GM21526 (cell line): Measurements from ENCODE around the gene CHRM2.

Source experiments
- ATAC-seq: cut with Tn5 transposase; IDR thresholded peaks from one replicate; pipeline ENCODE4 v1.9.1; 2021; ENCODE audit warnings: moderate library complexity; ENCODE audit not compliant: unreplicated experiment, low FRiP score

CHRM2 gene

DNA sequence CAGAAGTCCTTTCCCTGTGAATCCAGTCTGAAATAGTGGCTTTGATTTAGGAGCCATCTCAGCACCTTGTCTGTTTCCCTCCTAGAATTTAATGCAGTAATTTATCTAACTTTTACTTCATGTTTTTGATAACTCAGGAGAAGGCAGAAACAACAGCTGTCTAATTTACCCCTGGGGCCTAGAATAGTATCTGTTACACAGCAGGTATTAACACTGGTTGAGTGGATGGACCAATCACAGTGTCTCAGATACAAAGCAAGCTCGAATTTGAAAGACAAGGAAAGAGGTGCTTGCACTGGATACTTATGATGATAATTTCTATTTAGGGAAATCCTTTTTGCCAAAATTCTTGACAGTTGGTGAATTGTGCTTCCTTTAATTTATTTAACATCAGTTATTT is 23.4 kb downstream of the CHRM2 start:
- no peak for ATAC-seq

DNA sequence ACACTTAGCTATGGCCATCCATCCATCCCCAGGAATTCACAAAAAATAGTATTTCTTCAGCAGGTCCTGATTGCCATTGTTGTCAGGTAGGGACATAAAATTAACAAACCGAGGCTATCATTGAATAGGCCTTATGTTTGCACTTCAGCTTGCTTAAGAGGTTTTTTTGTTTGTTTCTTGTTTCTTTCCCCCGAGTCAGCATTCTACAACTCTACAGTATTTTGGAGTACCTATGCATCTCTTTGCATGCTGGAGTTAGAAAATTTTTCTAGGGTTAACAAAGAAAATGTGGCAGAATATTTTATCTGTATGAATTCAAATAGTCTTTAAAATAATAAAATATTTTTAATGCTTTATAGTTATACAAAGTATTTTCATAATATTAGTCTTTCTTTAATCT is 26.3 kb downstream of the CHRM2 start:
- ATAC-seq = no peak

DNA sequence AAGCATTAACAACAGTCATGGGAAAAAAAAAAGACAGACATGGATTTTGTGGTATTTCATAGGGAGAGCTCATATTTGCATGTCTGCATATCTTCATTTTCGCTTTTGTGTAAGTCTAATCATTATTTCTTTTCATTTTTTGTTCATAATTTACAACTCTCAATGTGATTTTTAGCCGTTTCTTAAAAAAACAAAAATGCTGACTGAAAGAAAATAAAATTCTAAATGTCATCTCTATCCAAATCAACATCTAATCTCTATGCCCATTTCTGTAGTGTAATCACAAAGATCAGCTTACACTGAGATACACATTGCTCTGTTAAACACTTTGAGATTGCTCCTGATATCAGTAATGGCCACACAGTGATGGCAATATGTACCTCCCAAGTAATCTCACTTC is 29.2 kb downstream of the CHRM2 start:
- ATAC-seq = no peak

DNA sequence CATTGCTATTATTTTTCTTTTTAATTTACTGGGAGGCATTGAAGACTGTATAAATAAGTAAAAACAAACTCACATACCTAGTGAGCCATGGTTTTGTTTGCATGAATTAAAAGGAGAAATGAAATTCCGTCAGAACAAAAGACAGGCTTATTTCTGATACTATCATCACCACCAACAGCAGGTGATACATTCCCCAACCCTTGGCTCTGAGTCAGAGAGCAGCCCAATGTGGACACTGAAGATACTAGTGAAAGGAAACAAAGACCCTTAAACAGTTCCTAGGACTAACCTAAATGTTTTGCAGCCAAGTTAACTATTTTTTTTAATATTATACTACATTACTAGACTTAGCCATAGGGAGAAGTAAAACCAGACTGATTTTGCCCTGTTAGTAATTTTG is 31.6 kb downstream of the CHRM2 start:
- ATAC-seq = no peak

DNA sequence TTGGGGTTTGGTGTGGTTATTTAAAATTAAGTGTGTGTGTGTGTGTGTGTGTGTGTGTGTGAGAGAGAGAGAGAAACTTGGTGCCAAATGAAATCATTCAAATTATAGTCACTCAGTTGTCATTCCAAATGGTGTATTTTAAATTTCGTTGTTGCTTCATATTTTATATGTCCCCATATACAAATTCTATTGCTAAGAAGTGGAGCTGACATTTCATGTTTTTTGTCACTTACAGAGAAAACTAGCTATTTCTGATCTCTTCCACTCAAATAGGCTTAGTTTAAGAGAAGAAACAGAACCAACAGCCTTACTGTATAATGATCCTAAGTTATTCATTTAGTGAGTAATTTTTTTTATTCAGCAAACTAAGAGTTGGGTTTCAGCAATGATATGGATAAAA is 42.3 kb downstream of the CHRM2 start:
- ATAC-seq = no peak

DNA sequence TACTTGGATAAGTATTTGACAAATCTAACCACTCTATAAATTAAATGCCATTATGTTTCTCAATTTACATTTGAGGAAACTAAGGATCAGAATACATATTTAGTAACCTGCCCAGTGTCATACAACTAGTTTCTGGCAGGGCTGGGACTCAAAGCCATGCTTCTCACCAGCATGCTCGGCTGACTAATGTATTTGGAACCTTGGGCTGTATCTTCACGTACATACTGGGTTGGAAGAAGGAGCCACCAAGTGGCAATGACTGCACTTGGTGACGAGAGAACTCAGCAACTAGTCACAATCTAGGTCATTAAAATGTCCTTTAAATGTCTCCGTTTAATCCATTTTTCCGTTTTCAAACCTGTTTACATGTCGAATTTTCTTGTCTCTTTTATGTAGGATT is 42.9 kb downstream of the CHRM2 start:
- no peak for ATAC-seq

DNA sequence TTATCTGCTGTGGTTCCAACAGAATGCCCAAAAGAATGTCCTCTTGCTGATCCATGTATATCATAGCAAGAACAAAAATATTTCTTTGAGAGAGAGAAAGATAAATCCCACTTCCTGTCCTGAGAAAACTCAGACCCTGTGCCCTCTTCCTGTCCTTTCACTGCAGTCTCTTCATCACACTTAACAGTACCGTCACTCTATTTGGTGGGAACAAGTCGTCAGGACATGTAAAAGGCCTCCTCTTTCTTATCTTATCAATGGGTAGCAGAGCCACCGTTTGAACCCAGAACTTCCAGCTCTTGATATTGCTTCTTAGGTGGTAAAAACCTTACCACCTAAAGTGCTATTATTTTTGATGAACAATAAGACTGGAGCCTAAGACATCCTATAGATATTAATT is 43.9 kb downstream of the CHRM2 start:
- ATAC-seq = no peak

DNA sequence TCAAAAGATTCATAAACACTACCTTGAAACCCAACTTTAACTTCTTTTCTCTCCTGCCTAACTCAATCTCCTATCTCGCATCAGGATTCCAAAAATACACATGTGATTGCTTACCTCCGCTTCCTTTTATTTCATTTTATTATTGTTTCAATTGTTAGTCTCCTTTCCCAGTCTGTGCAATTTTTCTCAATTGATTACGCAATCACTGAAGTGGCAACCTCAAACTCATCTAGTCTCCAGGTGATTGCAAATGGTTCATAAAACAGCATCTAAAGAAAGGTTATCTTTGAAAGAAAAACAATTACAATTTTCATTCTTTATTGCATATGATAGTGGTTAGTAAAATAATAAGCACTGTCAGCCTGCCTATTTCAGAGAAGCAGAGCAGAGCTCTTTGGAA is 45.6 kb downstream of the CHRM2 start:
- ATAC-seq = no peak

DNA sequence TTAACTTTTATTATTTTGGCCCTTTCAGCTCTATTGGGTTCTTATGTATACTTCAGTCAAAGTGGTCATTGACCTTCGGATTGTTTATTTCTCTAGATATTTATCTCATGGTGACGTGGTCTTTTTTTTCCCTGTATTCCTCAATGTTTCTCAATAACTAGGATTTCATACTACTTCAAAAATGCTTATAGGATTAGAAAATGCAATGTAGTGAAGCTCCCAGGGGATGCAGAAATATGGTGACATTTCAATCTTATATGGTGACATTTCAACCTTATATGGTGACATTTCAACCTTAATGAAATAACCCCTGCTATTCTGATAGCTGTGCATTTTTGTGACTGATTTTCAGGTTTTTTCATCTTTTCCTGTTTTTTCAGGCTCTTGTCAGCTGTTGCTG is 51.4 kb downstream of the CHRM2 start:
- no peak for ATAC-seq

DNA sequence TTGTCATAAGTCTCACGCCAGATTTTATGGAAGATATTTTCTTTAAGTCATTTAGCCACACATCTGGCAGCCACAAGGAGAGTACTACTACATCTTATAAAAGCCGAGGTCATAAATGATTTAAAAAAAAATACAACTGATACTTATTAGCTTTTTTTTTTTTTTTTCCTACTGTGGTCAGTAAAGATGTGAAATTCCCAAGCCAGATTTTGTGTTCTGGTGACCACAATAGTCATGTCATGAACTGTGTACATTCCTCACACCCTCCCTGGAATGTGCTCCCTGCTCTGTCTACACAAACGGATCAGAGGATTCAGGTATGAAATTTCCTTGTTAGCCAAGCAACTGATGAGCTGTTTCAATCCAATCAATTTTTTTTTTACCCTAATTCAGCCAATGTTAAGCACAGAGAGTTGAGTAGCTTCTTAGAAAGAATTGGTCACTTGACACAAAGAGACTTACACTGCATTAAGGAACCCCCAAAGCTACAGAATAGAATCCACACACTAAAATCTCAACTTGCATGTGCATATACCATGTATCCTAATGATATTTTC is 54.7 kb downstream of the CHRM2 start:
- no peak for ATAC-seq

DNA sequence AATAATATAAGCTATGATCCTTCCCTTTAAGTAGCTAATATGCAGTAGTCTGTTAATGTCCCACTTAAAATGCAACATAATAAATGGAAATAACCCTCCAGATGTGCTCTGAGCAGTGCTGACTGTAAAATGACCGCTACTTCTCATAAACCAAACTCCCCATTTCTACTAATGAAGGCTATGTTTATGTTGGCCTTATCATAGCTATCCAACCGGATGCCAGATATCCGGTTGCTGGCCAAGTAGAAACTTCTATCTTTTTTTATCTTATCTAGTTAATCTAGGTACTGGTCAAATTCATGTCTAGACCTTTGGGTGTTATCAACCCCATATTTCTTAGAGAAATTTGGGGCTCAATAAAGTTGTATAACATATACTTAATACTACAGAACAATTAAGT is 56.6 kb downstream of the CHRM2 start:
- ATAC-seq = no peak

DNA sequence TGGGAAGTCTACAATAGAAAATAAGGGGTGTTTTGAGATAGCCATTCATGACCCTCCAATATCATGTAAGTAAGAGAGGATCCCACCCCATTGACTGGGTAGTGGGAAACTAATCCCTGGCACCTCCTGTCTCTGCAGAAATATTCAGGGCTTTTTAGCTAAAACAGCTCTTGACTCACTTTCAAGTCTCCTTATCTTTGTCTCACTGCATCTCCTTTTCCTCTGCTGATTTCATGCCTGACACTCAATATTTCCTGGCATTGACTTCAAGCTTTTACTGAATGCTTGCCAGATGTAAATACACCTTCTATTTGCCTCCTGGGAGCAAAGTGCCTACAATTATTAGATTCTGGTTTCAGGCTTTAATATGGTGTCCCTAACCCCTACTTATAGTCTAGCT is 57.1 kb downstream of the CHRM2 start:
- ATAC-seq = no peak

DNA sequence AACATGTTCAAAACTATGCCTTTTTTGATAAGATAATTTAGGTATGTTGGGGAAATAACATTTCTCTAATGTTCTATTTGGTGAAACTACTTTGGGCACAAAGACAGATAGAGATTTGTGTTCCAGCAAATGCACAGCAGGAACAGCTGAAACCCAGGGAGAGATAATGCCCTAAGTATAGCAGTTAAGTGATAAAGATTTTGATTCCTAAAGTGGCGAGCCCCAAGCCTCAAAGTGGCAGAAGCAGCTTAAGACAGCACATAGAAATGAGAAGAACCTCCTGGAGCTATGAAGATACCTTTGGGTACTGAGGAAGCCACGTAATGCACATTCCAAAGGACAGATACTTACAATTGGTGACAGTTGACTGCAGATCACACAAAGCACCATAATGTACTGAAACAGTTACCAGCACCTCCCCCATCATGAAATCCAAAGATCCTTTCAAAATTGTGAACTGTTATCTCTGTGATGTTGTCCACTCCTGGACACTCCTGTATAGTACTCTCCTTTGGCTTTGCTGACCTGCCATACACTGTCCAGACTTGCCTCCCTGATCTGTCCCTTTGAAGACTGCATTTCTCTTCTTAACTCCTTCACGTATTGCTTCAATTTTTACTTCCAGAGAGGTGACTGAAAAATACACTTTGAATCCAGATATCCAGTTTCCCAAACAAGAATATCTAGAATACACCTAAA is 62.9 kb downstream of the CHRM2 start:
- no peak for ATAC-seq

DNA sequence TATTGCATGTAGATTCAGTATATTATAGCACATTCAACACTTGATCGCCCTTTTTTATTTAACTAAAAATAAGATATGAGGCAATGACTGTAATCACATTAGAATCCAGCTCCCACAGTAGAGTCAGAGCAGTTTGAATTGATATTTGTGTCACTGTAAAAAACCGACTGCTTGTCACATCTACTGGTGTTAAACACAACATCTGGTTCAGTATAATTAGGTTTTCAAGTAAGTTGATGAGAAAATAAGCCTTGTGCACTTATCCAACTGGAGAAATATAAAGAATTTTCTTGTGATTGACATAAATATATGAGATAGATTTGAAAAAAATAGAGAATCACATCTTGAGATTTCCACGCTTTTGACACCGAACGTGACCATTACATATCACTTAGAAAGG is 69.0 kb downstream of the CHRM2 start:
- no peak for ATAC-seq

DNA sequence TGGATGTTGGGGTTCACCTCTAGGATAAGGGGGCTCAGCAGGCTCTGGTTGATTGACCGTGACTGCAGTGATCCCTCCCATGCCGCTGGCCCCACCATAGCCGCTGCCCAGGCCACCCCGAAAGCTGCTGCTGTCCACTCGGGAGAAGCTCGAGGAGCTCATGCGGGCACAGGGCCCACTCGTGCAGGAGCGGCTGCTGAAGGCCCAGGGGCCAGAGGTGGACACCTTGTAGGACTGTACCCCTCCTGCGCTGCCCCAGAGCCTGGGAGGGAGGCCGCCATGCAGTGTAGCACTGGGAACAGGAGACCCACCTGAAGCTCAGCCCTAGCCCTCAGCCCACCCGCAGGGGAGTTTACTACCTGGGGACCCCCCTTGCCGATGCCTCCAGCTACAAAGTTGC is 70.0 kb downstream of the CHRM2 start:
- no peak for ATAC-seq

DNA sequence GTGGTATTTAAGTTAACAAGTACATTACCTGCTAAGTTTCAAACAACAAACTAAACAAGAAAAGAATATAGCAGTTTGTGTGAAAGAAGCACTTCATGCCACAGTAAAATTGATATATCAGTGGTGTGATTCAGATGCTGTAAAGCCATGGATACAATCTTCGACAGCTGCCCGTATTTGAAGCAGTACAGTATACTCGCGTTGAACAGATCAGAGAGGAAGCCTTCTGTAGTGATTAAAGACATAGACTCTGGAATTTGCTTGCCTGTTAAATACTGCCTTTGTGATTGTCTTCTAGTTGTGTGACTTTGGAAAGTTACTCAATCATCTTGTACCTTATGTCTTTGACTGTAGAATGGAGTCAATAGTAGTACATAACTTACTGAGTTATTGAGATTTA is 71.7 kb downstream of the CHRM2 start:
- ATAC-seq = no peak

DNA sequence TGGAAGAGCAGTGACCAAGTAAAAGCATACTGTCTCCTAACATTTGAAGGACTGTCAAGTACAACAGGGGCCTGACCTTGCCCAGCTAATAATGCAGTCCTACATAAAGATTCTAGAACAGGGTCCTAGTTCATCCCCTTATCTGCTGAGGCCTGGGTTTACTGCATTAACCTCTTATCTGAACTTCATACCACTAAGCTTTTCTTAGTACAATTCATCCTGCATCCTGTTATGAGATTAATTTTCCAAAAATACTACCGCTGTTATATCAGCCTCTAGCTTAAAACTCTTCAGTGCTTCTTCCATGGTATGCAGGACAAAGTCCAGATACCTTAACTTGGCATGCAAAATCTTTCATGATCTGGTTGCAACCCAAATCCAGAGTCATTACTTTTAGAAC is 72.5 kb downstream of the CHRM2 start:
- ATAC-seq = no peak

DNA sequence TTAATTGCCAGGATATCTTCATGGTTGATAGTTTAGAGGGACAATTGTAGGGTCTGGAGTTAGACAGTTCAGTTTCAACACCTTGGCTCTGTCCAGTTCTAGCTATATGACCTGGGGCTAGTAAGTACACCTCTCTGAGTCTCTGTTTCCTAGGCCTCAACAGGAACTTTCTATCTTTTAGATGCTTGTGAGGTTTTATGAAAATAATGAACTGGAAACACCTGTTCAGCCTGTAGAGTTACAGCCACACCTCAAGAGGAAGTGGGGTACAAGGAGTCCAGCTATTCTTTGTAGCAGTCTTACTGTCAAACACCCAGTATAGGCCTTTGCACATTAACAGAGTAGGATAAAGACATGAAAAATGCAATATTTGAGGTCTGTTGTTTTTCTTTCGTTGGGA is 73.4 kb downstream of the CHRM2 start:
- ATAC-seq = no peak

DNA sequence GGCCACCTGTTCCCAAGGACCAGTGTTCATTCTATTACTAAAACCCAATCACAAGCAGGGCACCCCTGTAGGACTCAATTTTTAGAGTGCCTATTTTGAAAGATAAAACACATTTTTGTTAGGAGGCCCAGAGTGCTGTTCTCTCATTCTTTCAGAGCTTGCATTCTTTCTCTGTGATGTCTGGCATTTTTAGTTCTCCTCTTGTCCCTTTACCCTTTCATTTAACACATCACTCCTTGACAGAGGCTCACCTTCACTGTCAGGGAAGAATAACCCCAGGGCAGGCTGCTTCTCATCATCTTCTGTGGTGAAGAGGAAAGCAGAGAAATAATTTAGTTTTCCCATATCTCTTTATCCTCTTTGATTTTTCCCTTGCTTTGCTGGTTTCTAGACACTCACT is 73.9 kb downstream of the CHRM2 start:
- no peak for ATAC-seq

DNA sequence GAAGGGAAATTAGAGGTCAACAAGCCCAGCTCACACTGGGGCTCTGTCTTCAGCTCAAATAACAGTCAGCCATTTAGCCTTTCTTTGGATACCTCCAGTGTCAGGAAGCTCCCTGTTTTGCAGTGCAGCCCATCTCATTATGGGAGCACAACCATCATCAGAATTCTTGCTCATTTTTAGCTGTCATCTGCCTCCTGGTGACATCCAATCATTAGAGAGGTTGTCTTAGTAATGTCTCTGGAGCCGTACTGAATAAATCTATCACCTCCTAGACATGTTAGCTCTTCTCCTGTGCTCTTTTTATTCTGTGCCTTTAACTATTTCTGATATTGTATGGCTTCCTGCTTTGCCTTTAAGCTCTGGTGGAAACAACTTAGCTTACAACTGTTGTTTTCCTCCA is 74.5 kb downstream of the CHRM2 start:
- no peak for ATAC-seq

DNA sequence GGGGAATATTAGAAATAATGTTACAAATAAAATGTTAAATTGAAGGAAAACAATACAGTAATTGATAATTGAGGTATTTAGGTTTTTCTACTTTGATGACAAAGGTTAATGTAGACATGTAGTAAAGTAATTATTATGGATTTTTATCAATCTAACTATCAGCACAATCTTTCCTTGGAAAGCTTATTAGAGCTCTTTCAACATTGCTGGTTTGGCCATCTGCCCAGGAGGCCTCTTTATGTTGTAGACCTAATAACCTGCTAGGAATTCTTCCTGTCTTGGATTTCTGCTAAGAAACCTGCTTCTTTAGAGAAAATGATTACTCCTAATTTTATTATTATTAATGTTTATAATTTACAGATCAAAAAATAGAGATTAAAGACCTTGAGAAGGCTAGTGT is 78.9 kb downstream of the CHRM2 start:
- ATAC-seq = no peak

DNA sequence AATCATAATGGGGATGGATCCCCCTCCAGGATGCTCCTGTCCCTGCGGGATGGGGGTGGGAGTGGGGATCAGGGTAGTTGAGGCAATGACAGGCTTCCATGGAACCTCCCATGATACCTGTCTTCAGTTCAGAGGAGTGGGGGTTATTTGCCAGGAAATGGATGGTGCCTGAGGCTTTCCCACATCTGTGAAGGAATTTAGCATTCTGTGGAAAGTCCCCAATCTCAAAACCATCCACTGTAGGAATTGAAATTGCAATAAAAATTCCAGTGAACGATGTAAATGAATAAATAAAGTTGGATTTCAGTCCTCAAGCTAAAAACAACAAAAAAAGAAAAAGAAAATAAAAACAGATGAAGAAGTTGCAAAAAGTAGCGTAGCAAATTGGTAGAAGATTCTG is 81.9 kb downstream of the CHRM2 start:
- ATAC-seq = no peak

DNA sequence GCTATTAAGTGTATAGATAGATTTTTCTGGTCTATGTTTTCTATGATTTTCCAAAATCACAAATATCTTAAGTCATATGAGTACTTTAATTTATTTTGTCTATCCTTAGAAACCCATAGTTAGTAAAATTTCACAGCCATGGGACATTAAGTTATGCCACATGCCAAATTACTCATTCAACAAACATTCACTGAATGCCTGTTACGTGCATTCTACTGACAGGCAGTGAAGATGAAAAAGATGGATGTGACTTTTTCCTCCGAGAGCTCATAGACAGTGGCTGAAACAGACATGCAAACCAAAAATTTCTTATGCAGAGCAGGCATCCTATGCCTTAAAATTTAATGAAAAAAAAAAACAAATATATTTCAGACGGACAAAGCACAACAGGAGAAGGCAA is 84.9 kb downstream of the CHRM2 start:
- ATAC-seq = no peak
